ENCODE results near the gene AGBL4.

DNA sequence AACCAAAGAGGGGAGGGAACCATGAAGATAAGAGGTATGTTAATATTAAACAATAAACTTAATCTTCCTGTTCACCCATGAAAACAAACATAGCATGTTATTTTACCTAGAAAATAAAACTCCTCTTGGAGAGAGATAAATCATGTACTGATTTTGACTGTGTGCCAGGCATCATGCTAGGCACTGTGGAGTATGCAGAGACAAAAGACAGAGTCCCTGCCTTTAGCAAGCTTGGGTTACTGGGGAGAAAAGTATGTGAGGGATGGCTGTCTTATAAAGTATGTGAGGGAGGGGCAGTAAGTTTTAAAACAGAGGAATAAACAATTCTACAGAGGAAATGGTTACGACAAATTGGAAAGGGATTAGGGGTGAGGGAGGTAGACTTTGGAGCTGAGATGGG, 1117.6 kb downstream of the AGBL4 start:
- TF ChIP-seq RAD21 (CRISPR knock-in tag; conservative IDR thresholded peaks at IDR 0.05 in 1 of 2, IDR thresholded peaks at IDR 0.05 in 1 of 2) (no peak), TCF7L2 (IDR thresholded peaks at IDR 0.05; ENCODE audit: low read depth, low read length) (no peak), HMG20B (CRISPR knock-in tag; IDR thresholded peaks at IDR 0.05) (no peak), MEF2D (tag; conservative IDR thresholded peaks at IDR 0.05; ENCODE audit: low read depth) (no peak), POLR2AphosphoS5 (IDR thresholded peaks at IDR 0.05; ENCODE audit: control insufficient read depth, insufficient read depth, low read depth, low read length) (no peak), CAMTA2 (CRISPR knock-in tag; conservative IDR thresholded peaks at IDR 0.05) (no peak), EZH2 (IDR thresholded peaks at IDR 0.05; ENCODE audit: borderline replicate concordance, low read depth, low read length) (no peak), POLR2A (conservative IDR thresholded peaks at IDR 0.05) (no peak), ZKSCAN3 (CRISPR knock-in tag; IDR thresholded peaks at IDR 0.05) (no peak), BHLHE40 (IDR thresholded peaks at IDR 0.05; ENCODE audit: low read length) (no peak)
- TF ChIP-seq, protein P1, sequence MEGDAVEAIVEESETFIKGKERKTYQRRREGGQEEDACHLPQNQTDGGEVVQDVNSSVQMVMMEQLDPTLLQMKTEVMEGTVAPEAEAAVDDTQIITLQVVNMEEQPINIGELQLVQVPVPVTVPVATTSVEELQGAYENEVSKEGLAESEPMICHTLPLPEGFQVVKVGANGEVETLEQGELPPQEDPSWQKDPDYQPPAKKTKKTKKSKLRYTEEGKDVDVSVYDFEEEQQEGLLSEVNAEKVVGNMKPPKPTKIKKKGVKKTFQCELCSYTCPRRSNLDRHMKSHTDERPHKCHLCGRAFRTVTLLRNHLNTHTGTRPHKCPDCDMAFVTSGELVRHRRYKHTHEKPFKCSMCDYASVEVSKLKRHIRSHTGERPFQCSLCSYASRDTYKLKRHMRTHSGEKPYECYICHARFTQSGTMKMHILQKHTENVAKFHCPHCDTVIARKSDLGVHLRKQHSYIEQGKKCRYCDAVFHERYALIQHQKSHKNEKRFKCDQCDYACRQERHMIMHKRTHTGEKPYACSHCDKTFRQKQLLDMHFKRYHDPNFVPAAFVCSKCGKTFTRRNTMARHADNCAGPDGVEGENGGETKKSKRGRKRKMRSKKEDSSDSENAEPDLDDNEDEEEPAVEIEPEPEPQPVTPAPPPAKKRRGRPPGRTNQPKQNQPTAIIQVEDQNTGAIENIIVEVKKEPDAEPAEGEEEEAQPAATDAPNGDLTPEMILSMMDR (IDR thresholded peaks at IDR 0.05 in 2 of 3, conservative IDR thresholded peaks at IDR 0.05 in 1 of 3; ENCODE audit: insufficient read depth in 2 of 3, low read depth in 1 of 3, low read length in 3 of 3), result no peak
- TF ChIP-seq, protein P2, sequence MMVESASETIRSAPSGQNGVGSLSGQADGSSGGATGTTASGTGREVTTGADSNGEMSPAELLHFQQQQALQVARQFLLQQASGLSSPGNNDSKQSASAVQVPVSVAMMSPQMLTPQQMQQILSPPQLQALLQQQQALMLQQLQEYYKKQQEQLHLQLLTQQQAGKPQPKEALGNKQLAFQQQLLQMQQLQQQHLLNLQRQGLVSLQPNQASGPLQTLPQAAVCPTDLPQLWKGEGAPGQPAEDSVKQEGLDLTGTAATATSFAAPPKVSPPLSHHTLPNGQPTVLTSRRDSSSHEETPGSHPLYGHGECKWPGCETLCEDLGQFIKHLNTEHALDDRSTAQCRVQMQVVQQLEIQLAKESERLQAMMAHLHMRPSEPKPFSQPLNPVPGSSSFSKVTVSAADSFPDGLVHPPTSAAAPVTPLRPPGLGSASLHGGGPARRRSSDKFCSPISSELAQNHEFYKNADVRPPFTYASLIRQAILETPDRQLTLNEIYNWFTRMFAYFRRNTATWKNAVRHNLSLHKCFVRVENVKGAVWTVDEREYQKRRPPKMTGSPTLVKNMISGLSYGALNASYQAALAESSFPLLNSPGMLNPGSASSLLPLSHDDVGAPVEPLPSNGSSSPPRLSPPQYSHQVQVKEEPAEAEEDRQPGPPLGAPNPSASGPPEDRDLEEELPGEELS (CRISPR knock-in tag; IDR thresholded peaks at IDR 0.05; ENCODE audit: borderline replicate concordance), result no peak
